GM06990 (cell line): ENCODE data around the gene CEP83.

ENCODE experiments used
- DNase-seq: peaks from one replicate; pipeline ENCODE4 v3.0.0-alpha.2; 2011; ENCODE audit not compliant: insufficient read length; ENCODE audit errors: extremely low read depth
- H3K27me3 ChIP-seq: replicated peaks from 2 replicates; pipeline ENCODE4 v1.6.0; 2011; ENCODE audit warnings: low read length; ENCODE audit not compliant: control insufficient read depth, insufficient read depth
- H3K36me3 ChIP-seq: 2 replicates; pipeline ENCODE4 v1.5.1; 2011; ENCODE audit warnings: low read length; ENCODE audit not compliant: control insufficient read depth, insufficient read depth
- H3K4me3 ChIP-seq: replicated peaks from 2 replicates; pipeline ENCODE4 v1.5.1; 2011; ENCODE audit warnings: low read depth, mild to moderate bottlenecking, control low read depth, low read length
- TF ChIP-seq, protein P1 (sequence below): IDR thresholded peaks from 2 replicates; pipeline ENCODE4 v1.5.1; 2011; ENCODE audit warnings: low read length, control low read depth, mild to moderate bottlenecking, inconsistent platforms; ENCODE audit not compliant: insufficient read depth, poor library complexity, severe bottlenecking

Gene CEP83

DNA sequence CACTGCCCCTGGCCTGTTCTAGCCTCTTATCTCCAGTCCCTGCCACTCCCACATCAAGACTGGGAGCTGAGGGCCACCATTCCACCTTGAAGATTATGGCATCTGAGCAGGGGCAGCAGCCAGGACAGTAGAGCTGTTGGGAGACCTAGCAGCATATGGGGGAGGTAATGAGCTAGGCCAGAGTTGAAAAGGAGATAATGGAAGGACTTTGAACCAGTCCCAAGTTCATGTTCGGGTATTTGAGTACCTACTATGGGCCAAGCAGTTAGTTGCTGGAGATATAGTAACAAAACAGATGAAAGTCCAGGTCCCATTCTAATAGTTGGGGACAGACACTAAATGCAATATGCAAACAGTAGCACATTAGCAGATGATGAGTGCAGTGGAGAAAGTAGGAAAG lies 159.8 kb downstream of the CEP83 start:
- TF ChIP-seq, protein P1, sequence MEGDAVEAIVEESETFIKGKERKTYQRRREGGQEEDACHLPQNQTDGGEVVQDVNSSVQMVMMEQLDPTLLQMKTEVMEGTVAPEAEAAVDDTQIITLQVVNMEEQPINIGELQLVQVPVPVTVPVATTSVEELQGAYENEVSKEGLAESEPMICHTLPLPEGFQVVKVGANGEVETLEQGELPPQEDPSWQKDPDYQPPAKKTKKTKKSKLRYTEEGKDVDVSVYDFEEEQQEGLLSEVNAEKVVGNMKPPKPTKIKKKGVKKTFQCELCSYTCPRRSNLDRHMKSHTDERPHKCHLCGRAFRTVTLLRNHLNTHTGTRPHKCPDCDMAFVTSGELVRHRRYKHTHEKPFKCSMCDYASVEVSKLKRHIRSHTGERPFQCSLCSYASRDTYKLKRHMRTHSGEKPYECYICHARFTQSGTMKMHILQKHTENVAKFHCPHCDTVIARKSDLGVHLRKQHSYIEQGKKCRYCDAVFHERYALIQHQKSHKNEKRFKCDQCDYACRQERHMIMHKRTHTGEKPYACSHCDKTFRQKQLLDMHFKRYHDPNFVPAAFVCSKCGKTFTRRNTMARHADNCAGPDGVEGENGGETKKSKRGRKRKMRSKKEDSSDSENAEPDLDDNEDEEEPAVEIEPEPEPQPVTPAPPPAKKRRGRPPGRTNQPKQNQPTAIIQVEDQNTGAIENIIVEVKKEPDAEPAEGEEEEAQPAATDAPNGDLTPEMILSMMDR, result no peak
- no peak overlapping the region for H3K4me3 ChIP-seq
- H3K27me3 ChIP-seq, result no peaks in the 10 kb centered on the region
- peaks cover 25% of the 10 kb centered on the region for H3K36me3 ChIP-seq
- DNase-seq, result no peak

DNA sequence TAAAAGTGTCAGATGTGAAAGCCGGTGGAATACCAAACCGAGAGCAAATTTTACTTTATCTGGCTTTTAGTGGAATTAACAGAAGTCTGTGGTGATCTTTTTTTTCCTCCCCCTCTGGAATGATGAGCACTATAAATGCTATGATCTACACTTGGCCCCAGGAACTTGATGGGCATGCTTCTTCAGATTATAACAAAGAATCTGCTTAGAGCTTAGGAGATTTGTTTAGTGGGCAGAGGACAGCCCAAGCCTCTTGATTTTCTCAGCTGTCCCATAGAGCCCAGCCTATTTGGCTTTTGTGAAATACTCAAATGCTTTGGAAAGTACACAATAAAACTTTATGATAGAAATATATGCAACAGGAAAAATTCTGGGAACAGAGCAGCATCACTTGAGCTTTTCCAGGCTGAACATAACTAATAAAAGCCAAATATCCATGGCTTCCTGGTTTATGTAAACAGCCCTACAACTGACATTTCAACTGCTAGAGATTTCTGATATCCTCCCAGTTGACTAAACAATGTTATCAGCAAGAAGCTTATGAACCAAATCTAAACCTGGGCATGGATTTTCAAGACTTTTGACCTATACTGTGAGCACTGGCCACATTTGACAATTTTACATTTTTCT lies 161.7 kb downstream of the CEP83 start:
- Histone ChIP-seq H3K27me3 (no peaks in the 10 kb centered on the region), H3K4me3 (no peak overlapping the region), H3K36me3 (peaks cover 19% of the 10 kb centered on the region)
- no peak for DNase-seq
- TF ChIP-seq, protein P1, result no peak

DNA sequence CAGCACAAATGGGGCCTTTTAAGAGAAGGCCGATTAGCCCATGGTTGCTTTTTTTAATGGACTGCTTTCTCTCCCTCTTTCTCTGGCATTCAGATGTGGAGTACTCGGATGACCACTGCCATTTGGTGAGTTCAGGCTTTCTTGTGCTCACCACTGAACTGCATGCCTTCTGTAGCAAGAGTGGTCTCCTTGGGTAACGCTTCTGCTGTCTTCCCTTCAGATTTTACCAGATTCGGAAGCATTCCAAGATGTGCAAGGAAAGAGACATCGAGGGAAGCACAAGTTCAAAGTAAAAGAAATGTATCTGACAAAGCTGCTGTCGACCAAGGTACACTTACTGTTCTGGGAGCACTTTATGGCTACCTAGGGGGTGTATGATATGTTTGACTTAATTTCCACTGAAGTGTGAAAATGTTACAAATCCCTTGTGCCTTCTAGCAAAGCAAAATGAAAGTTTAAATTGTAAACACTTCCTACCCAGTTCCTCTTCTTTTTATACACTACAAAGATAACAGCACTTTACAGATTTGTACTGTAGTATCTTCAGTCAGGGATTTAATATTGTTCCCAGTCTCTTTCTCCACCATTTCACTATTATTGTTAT lies 162.5 kb downstream of the CEP83 start:
- no peak overlapping the region for H3K4me3 ChIP-seq
- DNase-seq, result no peak
- no peaks in the 10 kb centered on the region for H3K27me3 ChIP-seq
- peaks cover 19% of the 10 kb centered on the region for H3K36me3 ChIP-seq
- TF ChIP-seq, protein P1, result no peak

DNA sequence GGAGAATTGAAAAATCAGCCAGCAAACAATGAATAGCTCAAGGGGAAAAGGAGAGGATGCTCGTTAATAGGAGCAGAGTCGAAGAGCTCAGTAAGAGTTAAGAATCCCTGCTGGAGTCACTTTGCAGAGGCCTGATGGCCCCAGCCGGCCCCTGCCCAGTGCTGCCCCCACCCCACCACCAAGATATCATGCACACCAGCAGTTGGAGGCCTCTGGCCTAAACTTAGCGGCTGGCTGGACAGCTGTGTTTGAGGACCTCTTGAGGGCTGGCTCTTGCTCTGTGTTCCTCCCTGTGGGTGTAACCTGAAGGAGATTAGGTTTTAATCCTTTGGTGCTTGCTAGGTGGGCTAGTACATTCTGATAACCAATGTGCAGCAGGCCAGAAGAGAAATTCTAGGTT lies 169.3 kb downstream of the CEP83 start:
- Histone ChIP-seq H3K27me3 (no peaks in the 10 kb centered on the region), H3K36me3 (peaks cover 12% of the 10 kb centered on the region), H3K4me3 (no peak overlapping the region)
- no peak for DNase-seq
- TF ChIP-seq, protein P1, result no peak

- Histone ChIP-seq H3K27me3 (no peaks in the 10 kb centered on the region), H3K36me3 (peaks cover 13% of the 10 kb centered on the region), H3K4me3 (no peak overlapping the region)
- TF ChIP-seq, protein P1, result no peak
- no peak for DNase-seq
Observed at GRCh38 chr12:94289461-94290312, 170.0 kb downstream of the CEP83 start.
